NCI-H146 (cell line): ENCODE data around the gene BLOC1S4.
"Not testable (repeated sequence)": the region's sequence is repeated elsewhere in the genome, so short reads cannot be mapped to it uniquely, and the experiment has no call there.

ENCODE experiments used
- DNase-seq: peaks from one replicate; lab custom pipeline; 2025; lab: John Stamatoyannopoulos, UW

Gene BLOC1S4

DNA sequence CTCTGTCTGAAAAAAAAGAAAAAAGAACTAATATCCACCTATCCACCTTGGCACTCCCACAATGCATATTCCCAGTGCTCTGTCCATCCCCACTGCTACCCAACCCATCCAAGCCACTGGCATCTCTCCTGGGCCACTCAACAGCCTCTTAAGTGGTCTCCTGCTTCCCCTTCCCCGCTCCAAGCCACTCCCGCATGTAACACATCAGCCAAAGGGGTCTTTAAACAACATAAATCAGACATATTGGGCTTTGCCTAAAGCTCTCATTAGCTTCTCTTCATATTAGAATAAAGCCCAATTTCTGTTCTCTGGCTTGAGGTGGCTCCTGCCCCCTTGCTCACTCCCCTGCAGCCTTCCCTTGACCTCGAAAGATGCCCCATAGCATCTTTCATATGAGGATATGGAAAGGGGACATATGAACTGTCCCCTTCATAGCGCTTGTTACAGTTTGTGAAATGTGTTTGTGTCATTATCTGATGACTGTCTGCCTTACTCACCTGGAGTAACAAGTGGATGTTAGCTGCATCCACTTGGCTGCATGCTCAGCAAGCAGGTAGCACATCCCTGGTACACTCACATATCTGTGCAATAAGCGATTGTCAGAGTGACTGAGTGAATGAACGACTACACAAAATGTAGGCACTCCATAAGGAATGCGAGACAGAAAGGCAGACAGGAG is 3.1 kb downstream of the BLOC1S4 start:
- no peak for DNase-seq

- DNase-seq: no peak
These were observed 3.7 kb downstream of the BLOC1S4 start for GRCh38 chr4:6719611-6720179.

- DNase-seq: peak; percentile 78
These were observed 4.3 kb downstream of the BLOC1S4 start for GRCh38 chr4:6720202-6720699.

DNA sequence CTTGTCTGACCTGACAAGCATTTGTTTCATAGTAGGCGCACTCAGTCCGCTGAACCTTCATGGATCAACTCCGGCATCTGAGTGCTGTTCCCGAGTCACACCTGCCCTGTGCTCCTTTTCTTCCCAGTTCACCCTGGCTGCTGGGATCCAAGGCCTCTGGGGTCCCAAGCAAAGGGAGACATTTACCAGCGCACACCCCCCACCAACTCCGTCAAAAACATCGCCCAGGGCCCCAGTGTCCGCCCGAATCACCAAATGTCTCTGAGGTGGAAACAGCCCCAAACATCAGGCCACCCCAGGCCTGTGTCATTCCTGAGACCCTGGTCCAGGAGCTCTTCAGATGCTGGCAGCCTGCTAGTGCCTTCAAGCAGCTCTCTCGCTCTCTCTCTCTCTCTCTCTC is 5.1 kb downstream of the BLOC1S4 start:
- DNase-seq: no peak

DNA sequence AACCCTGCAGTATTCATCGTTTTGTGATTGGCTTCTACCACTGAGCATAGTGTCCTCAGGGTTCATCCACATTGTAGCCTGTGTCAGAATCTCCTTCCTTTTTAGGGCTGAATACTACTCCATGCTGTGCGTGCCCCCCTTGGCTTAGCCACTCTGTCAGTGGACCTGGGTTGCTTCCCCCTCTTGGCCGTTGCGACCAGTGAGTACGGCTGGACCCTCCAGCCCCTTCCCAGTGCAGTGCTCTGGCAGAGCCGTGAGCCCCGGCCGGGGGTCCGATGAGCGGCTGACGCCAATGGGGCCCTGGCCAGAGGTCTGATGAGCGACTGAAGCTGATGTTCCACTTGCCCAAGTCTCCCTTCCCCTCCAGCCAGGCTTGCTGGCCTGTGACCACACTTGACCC is 6.9 kb downstream of the BLOC1S4 start:
- DNase-seq: no peak

DNA sequence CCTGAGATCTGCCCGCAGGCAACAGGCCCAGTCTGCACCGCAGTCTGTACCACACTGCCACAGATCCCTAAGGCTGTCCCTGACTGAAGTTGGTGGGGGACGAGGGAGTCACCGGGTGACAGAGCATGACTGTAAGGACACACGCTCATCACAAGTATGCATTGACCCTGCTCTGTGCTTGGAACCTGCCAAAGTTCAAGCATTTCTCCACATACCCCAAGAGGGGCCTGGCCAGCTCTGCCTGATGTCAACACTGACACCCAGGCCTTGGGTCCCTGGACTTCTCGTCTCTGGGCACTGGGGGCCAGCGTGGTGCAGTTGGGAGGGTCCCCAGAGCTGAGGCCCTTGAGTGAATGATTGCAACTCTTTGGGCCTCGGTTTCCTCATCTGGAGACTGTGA is 7.9 kb downstream of the BLOC1S4 start:
- DNase-seq: no peak

GRCh38 chr4:6724421-6725111 is 8.6 kb downstream of the BLOC1S4 start:
- DNase-seq: no peak

- not testable (repeated sequence) for DNase-seq
These were observed 9.5 kb downstream of the BLOC1S4 start for GRCh38 chr4:6725427-6725961.

GRCh38 chr4:6727081-6727942 is 11.3 kb downstream of the BLOC1S4 start:
- peak; percentile 22 for DNase-seq

DNA sequence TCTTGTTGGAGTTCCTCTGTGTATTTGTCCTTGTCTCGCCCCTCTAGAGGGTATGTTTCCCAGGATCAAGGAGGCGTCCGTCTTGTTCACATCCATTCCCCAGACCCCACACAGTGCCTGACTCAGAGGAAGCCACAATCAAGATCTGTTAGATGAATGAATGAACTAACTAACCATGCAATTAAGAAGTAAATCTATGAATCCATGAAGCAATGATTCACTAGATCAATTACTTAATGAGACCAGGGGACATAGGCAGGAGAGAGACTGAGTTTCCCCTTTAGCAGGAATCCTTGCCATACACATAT is 11.9 kb downstream of the BLOC1S4 start:
- no peak for DNase-seq

- no peak for DNase-seq
These were observed 12.5 kb downstream of the BLOC1S4 start for GRCh38 chr4:6728320-6729029.

DNA sequence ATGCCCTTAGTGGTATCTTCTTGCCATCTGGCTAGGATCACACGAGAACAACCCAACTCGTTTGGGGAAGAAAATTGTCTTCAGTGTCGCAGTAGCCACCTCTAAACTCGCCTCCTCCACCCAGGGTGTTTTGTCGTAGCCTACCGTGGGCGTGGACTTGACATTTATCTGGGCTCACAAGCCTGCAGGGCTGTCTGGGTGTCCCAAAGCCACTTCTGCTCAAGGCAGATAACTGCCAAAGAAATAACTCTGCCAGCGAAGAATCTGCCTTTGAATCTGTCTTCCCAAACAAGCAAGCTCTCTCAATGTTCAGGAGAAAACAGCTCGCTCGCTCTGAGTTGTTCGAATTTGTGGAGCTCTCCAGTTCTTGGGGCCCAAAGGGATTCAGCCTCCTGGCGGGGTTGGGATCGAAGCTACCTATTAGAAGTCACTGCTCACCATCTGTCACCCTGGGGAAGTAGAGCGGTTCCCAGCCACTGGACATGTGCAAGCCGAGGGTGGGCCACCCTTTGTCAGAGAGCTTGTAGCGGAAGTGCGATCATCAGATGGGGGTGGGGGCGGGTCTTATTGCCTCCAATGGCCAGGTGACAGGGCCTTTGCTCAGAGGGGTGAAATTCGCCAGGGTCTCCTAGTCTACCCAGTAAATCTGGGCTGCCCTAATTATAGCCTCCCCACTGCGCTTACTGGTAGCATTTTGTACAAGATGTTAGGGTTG is 14.8 kb downstream of the BLOC1S4 start:
- DNase-seq: no peak

GRCh38 chr4:6731318-6731675 is 15.3 kb downstream of the BLOC1S4 start:
- no peak for DNase-seq

DNA sequence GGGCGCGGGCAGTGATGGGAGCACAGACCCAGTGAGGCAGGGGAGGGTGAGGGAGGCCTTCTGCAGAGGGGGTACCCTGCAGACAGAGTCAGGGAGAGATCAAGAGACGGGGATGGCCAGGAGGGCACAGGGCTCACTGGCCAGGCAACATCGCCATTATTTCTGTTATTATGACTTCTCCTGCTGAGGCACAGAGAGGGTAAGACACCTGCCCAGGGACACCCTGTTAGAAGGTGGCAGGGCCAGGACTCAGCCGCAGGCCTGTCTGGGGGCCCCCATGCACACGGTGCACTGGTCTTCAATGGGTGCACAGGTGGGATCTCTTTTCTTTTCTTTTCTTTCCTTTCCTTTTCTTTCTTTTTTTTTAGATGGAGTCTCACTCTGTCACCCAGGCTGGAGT is 15.8 kb downstream of the BLOC1S4 start:
- DNase-seq: no peak

GRCh38 chr4:6732441-6733357 is 16.7 kb downstream of the BLOC1S4 start:
- DNase-seq: no peak

DNA sequence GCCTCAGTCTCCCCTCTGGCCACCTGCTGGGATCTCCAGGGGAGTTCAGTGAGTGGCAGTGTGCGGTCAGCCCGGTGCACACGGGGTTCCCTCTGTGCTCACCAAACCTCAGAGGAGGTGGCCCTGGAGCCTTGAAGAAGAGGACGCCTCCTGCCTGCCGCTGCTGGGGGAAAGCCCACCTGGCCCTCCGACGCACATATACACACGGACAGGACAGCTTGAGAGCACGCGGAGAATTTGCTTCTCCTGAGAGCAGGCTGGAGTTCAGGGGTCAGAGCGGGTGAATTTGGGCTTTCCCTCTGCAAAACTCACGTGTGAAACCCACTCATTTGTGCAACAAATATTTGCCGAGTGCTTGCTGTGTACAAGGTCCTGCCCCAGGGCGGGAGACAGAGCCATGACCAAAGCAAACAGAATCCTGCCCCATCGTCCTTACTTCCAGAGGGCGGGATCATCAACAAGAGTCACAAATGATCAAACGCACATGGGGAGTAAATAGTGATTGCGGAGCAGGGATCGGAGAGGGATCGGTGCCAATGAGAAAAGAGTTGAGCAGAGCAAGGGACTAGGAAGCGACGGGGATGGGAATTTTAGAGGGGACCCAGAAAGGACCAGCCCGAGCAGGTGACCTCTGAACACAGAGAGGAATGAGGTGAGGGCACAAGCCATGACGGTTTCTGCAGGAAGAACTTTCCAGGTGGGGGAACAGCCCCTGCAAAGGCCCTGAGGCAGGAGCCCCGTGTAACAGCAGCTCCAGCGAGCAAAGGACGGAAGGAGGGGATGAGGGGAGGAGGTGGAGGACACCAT is 17.6 kb downstream of the BLOC1S4 start:
- no peak for DNase-seq

GRCh38 chr4:6734165-6734786 is 18.3 kb downstream of the BLOC1S4 start:
- no peak for DNase-seq

GRCh38 chr4:6739920-6740319 is 23.9 kb downstream of the BLOC1S4 start:
- no peak for DNase-seq

DNA sequence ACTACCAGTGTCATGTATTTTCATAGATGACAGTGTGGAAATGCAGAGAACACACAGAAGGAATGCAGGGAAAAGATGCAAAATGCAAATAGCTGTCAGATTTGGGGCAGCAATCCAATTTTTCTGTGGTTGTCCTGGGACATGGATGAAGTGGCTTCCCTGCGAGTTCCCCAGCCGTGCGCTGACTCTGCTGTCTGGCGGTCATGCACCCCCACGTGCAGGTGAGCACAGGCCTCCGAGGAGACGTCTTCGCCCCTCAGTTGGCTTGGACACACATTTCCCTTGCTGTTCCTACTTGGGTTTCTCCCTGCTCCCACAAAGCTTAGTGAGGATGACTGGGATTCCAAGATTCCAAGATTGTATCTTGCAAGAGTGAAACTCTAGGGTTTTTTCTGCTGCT is 24.4 kb downstream of the BLOC1S4 start:
- no peak for DNase-seq
